ENCODE measurements around the gene PTPN7.

PTPN7 gene

DNA sequence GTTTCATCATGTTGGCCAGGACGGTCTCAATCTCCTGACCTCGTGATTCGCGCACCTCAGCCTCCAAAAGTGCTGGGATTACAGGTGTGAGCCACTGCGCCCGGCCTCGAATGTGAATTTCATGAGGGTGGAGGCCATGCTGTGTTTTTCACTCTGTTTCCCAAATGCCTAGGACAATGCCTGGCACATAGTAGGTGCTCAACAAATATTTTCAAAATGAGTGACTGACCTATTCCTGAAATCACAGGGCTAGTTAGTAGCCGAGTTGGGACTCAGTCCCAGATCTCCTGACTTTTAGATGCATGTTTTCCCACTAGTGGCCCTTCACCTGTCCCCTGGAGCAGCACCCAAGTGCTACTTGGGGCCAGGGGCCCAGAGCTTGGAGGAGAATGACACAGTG lies 44.1 kb downstream of the PTPN7 start:
- TF ChIP-seq, protein P1, sequence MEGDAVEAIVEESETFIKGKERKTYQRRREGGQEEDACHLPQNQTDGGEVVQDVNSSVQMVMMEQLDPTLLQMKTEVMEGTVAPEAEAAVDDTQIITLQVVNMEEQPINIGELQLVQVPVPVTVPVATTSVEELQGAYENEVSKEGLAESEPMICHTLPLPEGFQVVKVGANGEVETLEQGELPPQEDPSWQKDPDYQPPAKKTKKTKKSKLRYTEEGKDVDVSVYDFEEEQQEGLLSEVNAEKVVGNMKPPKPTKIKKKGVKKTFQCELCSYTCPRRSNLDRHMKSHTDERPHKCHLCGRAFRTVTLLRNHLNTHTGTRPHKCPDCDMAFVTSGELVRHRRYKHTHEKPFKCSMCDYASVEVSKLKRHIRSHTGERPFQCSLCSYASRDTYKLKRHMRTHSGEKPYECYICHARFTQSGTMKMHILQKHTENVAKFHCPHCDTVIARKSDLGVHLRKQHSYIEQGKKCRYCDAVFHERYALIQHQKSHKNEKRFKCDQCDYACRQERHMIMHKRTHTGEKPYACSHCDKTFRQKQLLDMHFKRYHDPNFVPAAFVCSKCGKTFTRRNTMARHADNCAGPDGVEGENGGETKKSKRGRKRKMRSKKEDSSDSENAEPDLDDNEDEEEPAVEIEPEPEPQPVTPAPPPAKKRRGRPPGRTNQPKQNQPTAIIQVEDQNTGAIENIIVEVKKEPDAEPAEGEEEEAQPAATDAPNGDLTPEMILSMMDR (IDR thresholded peaks at IDR 0.05) = no peak

DNA sequence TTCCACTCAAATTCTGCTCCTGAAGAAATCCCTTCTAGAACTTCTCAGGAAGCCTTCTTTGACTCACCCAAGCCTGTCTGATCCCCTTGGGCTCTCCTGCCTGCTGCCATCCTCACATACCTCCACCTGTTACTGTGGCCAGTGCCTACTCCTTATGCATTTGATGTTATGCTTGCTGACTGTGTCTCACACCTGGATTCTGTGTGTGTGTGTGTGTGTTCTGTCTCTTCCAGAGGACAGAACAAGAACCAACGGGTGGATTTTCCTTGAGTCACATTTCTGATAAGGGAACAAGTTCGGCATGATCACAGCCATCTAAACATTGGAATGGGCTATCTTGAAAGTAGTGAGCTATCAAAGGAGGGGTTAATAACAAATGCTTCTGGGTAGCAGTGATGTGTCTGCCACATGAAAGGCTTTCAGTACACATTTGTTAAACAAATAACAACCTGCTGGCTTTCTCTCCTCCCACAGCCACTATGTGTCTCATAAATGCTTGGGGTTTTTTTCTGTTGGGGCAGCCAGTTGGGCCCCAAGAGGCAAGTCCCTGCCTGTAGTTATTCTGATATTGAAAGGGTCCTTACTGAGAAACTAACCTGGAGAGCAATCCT lies 46.6 kb downstream of the PTPN7 start:
- TF ChIP-seq, protein P1 (IDR thresholded peaks at IDR 0.05) = no peak

DNA sequence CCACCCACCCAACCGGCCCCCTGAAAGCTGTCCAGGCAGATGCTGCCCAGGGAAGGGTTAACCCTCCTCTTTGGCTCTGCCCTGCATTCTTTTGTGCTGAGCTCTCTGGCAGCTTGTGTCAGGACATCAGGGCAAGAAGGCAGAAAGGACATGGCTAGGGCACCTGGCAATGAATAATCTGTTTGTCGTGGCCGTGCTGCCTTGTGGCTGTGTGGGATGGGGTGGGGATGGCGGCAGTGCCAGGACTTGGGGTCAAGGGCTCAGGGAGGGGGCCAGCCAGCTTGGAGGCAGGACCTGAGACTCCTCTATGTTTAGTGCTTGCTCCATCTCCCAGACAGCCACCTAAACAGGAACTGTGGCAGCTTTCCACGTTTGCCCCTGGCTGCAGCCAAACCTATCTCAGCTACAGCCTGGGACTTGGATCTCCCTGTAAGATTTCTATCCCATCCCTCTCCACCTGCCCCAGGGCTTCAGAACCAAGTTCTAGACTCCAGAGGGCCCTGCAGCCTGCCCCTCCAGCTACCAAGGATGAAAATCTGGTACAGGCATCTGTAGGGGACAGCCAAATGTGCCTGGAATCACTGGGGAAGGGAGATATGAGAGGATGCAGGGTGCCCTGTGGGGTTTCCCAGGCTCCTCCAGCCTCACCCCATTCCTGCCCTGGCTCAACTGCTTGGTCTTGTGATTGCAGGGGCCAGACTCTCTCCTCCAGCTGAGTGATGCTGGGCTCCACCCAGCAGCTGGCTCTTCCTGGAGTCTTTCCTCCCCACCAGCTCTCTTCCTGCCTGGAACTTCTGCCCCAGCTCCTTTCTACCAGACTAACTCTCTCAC lies 47.3 kb downstream of the PTPN7 start:
- TF ChIP-seq, protein P1 (IDR thresholded peaks at IDR 0.05) = no peak

DNA sequence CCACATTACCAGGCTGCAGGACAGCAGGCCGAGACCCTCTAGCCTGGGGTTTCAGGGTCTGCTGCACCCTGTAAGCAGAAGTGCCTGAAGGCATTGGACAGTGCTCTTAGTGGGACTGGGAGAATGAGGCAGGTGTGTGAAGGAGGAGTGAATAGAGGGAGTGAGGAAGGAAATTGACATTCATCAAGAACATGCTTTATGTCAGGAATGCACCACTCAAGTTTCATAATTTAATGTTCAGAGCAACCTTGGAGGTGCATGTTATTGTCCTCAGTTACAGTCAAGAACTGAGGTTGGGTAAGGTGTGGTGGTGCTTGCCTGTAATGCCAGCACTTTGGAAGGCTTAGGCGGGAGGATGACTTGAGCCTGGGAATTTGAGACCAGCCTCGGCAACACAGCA lies 49.4 kb downstream of the PTPN7 start:
- TF ChIP-seq, protein P1 (IDR thresholded peaks at IDR 0.05) = no peak

DNA sequence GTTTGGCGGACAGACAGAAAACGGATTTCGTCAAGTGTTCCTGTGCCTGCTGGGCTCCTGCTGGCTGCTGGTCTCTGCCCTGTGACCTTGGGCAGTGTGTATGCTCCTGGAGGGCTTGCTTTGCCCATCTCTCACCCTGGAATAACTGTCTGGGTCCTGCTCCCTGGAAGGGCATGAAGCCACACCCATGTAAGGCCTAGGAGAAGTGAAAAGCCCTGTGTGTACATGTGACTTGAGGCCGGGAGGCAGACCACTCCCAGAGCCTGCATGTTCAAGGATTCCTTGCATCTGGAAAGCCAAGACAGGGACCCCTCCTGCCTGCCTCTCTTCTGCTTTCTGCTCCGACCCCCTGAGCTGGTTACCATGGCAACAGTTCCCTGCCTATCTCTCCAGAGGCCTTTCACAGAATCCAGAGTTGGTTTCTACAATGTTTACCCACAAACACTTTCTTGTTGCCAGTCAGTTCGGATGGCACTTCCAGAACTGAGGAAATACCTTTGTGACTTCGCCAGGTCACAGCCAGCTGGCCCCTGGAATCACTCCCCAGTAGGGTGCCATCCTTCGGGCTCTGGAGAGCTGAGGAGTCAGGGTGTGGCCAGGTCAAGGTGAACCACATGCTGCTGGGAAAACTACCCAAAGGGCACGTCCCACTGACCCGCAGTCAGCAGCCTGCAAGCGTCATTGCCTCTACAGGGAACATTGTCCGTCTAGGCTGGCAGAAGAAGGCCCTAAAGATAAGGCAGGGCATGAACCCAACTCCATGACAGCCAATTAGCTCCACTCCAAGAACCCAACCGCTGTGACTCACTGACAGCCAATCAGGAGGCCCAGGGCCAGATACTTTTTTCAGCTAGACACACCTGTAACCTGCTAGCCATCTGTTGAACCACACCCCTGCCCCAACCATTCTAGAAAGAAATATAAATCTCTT lies 52.3 kb downstream of the PTPN7 start:
- TF ChIP-seq, protein P1 (IDR thresholded peaks at IDR 0.05) = no peak

DNA sequence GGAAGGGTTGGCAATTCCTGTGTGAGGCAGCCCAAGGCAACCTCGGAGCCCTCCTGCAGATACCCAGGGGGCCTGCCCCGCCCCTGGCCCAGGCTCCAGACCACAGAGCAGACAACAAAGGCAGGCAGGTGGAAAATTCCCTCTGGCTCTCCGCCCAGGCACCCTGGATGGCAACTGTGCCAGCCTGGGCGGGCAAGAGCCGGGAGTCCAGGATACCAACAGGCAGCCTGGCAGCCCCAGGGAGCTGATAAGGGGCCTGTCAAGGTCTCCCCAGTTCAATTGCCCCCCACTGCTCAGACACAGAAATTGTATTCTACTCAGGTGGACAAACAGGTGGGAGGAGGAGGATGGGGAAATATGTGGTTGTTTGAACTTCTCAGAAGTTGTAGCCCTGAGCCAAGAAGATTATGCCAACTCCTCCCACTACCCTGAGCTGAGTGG lies 53.1 kb downstream of the PTPN7 start:
- TF ChIP-seq, protein P1 (IDR thresholded peaks at IDR 0.05) = no peak

Data from LNCAP (cell line).